HepG2 (cell line): Measurements from ENCODE around the gene TBC1D7. TPM values are rescaled to one million over a fixed set of nuclear protein-coding genes. Genes with fewer than 3 reads are reported as not detected.

Experiments used
- ERF ChIP-seq: IDR thresholded peaks from 2 replicates; pipeline ENCODE4 v1.6.1; 2018; ENCODE audit warnings: missing biosample characterization, missing genetic modification reagents
- ZNF253 ChIP-seq: sonication (generic); formaldehyde crosslinking; IDR thresholded peaks from 2 replicates; pipeline ENCODE4 v1.8.0; 2022; ENCODE audit warnings: mild to moderate bottlenecking, missing genetic modification reagents, borderline replicate concordance
- polyA plus RNA-seq, 8 experiments: library from polyadenylated mRNA; depleted of rRNA in 3 of 8; stranded (reverse) in 7 of 8; unstranded in 1 of 8; fragments of >200 nt; fragmentation: Illumina TruSeq in 4 of 8; extraction: Trizol in 4 of 8; gene quantifications; 2 replicates each; pipeline versions ENCODE4 v1.2.1 to v1.2.3, GENCODE V29; 2011 to 2016; ENCODE audit warnings: low read depth in 4 of 8, missing spikeins in 1 of 8, mixed read lengths in 1 of 8; ENCODE audit not compliant: insufficient read depth in 1 of 8
- total RNA-seq, 5 experiments: library from RNA; depleted of rRNA; stranded (reverse); fragments of >200 nt; fragmentation: Illumina TruSeq; extraction: Trizol; gene quantifications; 2 replicates each; pipeline ENCODE4 v1.2.3, GENCODE V29; 2016; ENCODE audit warnings: low read depth in 1 of 5
- TF ChIP-seq, protein P1 (sequence below): sonication (generic); formaldehyde crosslinking; IDR thresholded peaks from 2 replicates; pipeline ENCODE4 v1.9.0; 2021; ENCODE audit warnings: mild to moderate bottlenecking, missing genetic modification reagents
- TF ChIP-seq, protein P2 (sequence below): sonication (generic); formaldehyde crosslinking; IDR thresholded peaks from 2 replicates; pipeline ENCODE4 v1.5.0; 2020; ENCODE audit warnings: missing genetic modification reagents, mild to moderate bottlenecking, borderline replicate concordance
- TF ChIP-seq, protein P3 (sequence below): sonication (generic); formaldehyde crosslinking; IDR thresholded peaks from 2 replicates; pipeline ENCODE4 v1.4.0; 2020; ENCODE audit warnings: missing genetic modification reagents
- TF ChIP-seq, protein P4 (sequence below): sonication (generic); formaldehyde crosslinking; IDR thresholded peaks from 2 replicates; pipeline ENCODE4 v1.5.0; 2020; ENCODE audit warnings: mild to moderate bottlenecking, missing genetic modification reagents, borderline replicate concordance
- TF ChIP-seq, protein P5 (sequence below): sonication (generic); formaldehyde crosslinking; IDR thresholded peaks from 2 replicates; pipeline ENCODE4 v1.4.0; 2020; ENCODE audit warnings: mild to moderate bottlenecking, low read depth, missing genetic modification reagents
- TF ChIP-seq, protein P6 (sequence below): IDR thresholded peaks from 2 replicates; pipeline ENCODE4 v1.6.1; 2016; ENCODE audit warnings: low read depth, control low read depth
- TF ChIP-seq, protein P7 (sequence below): sonication (generic); formaldehyde crosslinking; IDR thresholded peaks from 2 replicates; pipeline ENCODE4 v1.4.0; 2020; ENCODE audit warnings: mild to moderate bottlenecking, missing genetic modification reagents

TBC1D7 gene
- total and polyA plus RNA-seq, 2 of the 13 experiments (the other 11 are each of a cell fraction or from before 2014, with no cell fraction given): 23.3 to 30.8 TPM

DNA sequence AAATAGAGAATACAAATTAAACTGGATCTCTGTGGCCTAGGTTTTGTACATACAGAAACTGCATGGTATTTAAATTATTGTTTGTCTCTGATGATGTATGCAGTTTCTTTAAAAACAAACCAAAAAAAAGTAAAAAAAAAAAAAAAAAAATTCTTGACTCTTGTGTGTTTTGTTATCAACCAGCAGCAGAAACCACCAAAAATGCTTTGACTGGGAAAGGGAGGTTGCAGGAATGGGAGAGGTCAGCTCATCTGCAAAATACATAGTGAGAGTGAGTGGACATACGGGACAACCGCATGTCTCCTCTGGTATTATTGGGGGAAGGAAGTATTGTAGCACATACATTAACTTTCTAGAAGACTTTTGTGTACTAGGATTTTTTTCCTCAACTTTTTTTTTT lies 38.0 kb downstream of the TBC1D7 start (continued):
- TF ChIP-seq, protein P1, sequence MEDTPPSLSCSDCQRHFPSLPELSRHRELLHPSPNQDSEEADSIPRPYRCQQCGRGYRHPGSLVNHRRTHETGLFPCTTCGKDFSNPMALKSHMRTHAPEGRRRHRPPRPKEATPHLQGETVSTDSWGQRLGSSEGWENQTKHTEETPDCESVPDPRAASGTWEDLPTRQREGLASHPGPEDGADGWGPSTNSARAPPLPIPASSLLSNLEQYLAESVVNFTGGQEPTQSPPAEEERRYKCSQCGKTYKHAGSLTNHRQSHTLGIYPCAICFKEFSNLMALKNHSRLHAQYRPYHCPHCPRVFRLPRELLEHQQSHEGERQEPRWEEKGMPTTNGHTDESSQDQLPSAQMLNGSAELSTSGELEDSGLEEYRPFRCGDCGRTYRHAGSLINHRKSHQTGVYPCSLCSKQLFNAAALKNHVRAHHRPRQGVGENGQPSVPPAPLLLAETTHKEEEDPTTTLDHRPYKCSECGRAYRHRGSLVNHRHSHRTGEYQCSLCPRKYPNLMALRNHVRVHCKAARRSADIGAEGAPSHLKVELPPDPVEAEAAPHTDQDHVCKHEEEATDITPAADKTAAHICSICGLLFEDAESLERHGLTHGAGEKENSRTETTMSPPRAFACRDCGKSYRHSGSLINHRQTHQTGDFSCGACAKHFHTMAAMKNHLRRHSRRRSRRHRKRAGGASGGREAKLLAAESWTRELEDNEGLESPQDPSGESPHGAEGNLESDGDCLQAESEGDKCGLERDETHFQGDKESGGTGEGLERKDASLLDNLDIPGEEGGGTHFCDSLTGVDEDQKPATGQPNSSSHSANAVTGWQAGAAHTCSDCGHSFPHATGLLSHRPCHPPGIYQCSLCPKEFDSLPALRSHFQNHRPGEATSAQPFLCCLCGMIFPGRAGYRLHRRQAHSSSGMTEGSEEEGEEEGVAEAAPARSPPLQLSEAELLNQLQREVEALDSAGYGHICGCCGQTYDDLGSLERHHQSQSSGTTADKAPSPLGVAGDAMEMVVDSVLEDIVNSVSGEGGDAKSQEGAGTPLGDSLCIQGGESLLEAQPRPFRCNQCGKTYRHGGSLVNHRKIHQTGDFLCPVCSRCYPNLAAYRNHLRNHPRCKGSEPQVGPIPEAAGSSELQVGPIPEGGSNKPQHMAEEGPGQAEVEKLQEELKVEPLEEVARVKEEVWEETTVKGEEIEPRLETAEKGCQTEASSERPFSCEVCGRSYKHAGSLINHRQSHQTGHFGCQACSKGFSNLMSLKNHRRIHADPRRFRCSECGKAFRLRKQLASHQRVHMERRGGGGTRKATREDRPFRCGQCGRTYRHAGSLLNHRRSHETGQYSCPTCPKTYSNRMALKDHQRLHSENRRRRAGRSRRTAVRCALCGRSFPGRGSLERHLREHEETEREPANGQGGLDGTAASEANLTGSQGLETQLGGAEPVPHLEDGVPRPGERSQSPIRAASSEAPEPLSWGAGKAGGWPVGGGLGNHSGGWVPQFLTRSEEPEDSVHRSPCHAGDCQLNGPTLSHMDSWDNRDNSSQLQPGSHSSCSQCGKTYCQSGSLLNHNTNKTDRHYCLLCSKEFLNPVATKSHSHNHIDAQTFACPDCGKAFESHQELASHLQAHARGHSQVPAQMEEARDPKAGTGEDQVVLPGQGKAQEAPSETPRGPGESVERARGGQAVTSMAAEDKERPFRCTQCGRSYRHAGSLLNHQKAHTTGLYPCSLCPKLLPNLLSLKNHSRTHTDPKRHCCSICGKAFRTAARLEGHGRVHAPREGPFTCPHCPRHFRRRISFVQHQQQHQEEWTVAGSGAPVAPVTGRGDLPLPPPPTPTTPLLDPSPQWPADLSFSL: 0 out of 2 replicates have a peak, but pooled peaks have one; percentile 9
- TF ChIP-seq, protein P2, sequence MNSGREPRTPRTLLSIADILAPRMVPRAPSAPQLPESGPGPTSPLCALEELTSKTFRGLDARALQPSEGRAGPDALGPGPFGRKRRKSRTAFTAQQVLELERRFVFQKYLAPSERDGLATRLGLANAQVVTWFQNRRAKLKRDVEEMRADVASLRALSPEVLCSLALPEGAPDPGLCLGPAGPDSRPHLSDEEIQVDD (CRISPR knock-in tag): no peak
- TF ChIP-seq ERF: peak; percentile 11; the same call in 1 of the 2 replicates
- no peak for TF ChIP-seq ZNF253 (CRISPR knock-in tag)
- TF ChIP-seq, protein P3, sequence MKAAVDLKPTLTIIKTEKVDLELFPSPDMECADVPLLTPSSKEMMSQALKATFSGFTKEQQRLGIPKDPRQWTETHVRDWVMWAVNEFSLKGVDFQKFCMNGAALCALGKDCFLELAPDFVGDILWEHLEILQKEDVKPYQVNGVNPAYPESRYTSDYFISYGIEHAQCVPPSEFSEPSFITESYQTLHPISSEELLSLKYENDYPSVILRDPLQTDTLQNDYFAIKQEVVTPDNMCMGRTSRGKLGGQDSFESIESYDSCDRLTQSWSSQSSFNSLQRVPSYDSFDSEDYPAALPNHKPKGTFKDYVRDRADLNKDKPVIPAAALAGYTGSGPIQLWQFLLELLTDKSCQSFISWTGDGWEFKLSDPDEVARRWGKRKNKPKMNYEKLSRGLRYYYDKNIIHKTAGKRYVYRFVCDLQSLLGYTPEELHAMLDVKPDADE: no peak
- TF ChIP-seq, protein P4, sequence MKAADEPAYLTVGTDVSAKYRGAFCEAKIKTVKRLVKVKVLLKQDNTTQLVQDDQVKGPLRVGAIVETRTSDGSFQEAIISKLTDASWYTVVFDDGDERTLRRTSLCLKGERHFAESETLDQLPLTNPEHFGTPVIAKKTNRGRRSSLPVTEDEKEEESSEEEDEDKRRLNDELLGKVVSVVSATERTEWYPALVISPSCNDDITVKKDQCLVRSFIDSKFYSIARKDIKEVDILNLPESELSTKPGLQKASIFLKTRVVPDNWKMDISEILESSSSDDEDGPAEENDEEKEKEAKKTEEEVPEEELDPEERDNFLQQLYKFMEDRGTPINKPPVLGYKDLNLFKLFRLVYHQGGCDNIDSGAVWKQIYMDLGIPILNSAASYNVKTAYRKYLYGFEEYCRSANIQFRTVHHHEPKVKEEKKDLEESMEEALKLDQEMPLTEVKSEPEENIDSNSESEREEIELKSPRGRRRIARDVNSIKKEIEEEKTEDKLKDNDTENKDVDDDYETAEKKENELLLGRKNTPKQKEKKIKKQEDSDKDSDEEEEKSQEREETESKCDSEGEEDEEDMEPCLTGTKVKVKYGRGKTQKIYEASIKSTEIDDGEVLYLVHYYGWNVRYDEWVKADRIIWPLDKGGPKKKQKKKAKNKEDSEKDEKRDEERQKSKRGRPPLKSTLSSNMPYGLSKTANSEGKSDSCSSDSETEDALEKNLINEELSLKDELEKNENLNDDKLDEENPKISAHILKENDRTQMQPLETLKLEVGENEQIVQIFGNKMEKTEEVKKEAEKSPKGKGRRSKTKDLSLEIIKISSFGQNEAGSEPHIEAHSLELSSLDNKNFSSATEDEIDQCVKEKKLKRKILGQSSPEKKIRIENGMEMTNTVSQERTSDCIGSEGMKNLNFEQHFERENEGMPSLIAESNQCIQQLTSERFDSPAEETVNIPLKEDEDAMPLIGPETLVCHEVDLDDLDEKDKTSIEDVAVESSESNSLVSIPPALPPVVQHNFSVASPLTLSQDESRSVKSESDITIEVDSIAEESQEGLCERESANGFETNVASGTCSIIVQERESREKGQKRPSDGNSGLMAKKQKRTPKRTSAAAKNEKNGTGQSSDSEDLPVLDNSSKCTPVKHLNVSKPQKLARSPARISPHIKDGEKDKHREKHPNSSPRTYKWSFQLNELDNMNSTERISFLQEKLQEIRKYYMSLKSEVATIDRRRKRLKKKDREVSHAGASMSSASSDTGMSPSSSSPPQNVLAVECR: no peak
- TF ChIP-seq, protein P5, sequence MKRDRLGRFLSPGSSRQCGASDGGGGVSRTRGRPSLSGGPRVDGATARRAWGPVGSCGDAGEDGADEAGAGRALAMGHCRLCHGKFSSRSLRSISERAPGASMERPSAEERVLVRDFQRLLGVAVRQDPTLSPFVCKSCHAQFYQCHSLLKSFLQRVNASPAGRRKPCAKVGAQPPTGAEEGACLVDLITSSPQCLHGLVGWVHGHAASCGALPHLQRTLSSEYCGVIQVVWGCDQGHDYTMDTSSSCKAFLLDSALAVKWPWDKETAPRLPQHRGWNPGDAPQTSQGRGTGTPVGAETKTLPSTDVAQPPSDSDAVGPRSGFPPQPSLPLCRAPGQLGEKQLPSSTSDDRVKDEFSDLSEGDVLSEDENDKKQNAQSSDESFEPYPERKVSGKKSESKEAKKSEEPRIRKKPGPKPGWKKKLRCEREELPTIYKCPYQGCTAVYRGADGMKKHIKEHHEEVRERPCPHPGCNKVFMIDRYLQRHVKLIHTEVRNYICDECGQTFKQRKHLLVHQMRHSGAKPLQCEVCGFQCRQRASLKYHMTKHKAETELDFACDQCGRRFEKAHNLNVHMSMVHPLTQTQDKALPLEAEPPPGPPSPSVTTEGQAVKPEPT: no peak
- TF ChIP-seq, protein P6, sequence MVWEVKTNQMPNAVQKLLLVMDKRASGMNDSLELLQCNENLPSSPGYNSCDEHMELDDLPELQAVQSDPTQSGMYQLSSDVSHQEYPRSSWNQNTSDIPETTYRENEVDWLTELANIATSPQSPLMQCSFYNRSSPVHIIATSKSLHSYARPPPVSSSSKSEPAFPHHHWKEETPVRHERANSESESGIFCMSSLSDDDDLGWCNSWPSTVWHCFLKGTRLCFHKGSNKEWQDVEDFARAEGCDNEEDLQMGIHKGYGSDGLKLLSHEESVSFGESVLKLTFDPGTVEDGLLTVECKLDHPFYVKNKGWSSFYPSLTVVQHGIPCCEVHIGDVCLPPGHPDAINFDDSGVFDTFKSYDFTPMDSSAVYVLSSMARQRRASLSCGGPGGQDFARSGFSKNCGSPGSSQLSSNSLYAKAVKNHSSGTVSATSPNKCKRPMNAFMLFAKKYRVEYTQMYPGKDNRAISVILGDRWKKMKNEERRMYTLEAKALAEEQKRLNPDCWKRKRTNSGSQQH (CRISPR knock-in tag): no peak
- TF ChIP-seq, protein P7, sequence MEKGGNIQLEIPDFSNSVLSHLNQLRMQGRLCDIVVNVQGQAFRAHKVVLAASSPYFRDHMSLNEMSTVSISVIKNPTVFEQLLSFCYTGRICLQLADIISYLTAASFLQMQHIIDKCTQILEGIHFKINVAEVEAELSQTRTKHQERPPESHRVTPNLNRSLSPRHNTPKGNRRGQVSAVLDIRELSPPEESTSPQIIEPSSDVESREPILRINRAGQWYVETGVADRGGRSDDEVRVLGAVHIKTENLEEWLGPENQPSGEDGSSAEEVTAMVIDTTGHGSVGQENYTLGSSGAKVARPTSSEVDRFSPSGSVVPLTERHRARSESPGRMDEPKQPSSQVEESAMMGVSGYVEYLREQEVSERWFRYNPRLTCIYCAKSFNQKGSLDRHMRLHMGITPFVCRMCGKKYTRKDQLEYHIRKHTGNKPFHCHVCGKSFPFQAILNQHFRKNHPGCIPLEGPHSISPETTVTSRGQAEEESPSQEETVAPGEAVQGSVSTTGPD (CRISPR knock-in tag): no peak
